Myocyte (in vitro differentiated cells): Measurements from ENCODE around the gene ZNF76. TPM values are rescaled to one million over a fixed set of nuclear protein-coding genes. Genes with fewer than 3 reads are reported as not detected.
A peak's percentile ranks its signal among the peaks of the same experiment; 100 is the strongest.
"Not testable (repeated sequence)": the region's sequence is repeated elsewhere in the genome, so short reads cannot be mapped to it uniquely, and the experiment has no call there.

Experiments used
- DNase-seq: peaks from one replicate; pipeline ENCODE4 v3.0.0-alpha.2; 2012; ENCODE audit warnings: low read depth
- total RNA-seq: library from RNA; depleted of rRNA; stranded (reverse); fragments of >200 nt; gene quantifications from 2 replicates; pipeline ENCODE4 v1.2.3, GENCODE V29; 2014

The ZNF76 gene
- total RNA-seq, 1 donor from 2014 or later, result 22.1 TPM

GRCh38 chr6:35327349-35328027 lies 68.0 kb downstream of the ZNF76 start:
- peak; percentile 58 for DNase-seq

GRCh38 chr6:35328108-35328723 lies 68.7 kb downstream of the ZNF76 start:
- DNase-seq, result peak; percentile 10

GRCh38 chr6:35328965-35329364 lies 69.4 kb downstream of the ZNF76 start:
- DNase-seq, result not testable (repeated sequence)

- DNase-seq, result peak; percentile 11
These were observed 71.1 kb downstream of the ZNF76 start for GRCh38 chr6:35330541-35331119.

DNA sequence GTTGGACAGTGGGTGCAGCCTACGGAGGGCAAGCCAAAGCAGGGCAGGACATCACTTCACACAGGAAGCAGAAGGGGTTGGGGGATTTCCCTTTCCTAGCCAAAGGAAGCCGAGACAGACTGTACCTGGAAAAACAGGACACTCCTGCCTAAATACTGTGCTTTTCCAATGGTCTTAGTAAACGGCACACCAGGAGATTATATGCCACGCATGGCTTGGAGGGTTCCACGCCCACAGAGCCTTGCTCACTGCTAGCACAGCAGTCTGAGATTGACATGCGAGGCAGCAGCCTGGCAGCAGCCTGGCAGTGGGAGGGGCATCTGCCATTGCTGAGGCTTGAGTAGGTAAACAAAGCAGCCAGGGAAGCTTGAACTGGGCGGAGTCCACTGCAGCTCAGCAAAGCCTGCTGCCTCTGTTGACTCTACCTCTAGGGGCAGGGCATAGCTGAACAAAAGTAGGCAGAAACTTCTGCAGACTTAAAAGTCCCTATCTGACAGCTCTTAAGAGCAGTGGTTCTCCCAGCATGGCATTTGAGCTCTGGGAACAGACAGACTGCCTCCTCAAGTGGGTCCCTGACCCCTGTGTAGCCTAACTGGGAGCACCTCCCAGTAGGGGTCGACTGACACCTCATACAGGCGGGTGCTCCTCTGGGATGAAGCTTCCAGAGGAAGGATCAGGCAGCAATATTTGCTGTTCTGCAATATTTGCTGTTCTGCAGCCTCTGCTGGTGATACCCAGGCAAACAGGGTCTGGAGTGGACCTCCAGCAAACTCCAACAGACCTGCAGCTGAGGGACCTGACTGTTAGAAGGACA lies 72.7 kb downstream of the ZNF76 start:
- peak; percentile 18 for DNase-seq

DNA sequence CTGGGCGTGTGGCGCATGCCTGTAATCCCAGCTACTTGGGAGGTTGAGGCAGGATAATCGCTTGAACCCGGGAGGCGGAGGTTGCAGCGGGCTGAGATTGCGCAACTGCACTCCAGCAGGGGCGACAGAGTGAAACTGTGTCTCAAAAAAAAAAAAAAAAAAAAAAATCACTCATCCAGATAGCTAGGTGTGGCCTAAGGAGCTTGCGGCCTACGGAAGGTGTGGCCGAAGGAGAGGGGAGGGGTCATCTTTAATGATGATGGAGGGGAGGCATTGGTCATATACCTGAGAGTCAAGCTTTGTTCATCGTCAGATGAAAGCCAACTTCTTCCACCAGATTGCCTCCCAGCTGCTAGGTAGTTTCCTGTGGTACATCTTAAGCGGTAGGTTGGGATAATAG lies 82.0 kb downstream of the ZNF76 start:
- DNase-seq, result no peak

DNA sequence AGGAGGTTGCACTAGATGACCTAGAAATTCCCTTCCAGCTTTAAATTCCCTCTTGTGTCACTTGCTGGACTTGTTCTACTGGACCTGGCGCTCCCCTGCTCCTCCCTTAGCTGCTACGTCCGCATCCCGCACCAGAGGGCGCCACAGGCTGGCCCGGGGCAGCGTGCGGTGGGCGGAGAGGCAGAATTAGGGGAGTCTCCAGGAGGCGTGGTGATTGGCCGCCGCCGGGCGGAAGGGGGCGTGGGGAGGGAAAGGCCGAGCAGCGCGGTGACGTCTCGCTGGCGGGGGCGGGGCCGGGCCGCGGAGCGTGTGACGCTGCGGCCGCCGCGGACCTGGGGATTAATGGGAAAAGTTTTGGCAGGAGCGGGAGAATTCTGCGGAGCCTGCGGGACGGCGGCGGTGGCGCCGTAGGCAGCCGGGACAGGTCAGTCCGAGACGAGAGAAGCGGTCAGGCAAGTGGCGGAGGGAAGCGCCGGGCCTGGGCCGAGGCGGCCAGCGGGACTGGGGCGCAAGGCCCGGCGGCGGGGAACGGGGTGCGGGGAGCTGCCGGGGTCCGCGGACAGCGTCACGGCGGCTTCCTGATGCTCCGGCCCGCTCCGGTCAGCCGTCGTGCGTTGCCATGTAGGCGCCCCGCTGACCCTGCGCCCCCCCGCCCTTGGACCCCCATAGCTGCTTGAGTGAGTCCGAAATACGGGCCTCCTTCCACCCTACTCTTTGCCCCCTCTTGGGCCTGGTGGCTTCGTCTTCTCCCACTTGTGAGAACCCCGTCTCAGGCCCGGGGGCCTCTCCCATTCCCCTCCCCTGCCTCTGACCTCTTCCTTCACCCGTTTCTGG lies 82.9 kb downstream of the ZNF76 start, which contains the start of gene PPARD:
TSS of gene PPARD (plus strand) at position 301 of the 834 bp plus-strand sequence. CDS start 68,530 bp downstream, outside the sequence.
- peak; percentile 97 for DNase-seq

DNA sequence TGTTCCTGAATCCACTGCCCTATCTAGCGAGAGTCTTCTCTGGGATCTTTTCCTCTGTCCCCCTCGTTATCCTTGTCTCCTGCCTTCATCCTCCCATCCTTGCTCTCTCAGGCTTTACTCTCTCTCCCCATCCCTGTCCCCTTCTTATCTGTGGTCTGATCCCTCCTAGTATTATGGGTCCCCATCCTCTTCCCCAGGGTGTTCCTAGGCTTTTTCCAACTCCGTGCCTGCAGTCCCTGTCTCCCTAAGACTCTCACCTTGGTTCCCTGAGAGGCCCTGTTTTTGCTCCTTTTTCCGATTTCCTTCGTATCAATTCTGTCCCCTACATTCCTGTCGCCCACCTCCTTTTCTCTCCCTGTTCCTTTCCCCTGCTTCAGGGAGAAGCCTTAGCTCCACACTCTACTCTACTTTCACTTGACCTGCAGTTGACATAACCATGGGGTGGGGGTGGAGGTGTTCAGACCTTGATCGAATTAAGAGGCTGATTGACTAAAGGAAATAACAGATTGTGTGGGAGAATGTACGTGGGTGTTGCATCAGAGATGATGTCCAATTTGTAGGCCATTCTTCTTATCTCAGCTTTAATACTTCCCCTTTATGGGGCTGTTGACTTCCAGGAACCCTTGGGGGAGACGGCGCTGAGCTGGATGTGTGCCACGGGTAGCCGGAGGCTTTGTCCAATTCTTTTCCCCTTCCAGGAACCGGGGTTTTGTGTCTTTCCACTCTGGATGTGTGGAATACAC lies 83.7 kb downstream of the ZNF76 start:
- no peak for DNase-seq

- peak; percentile 24 for DNase-seq
These were observed 84.5 kb downstream of the ZNF76 start for GRCh38 chr6:35343835-35344550.

Other genes starting within 250 kb of the ZNF76 start
- not detected in 2 replicates for gene TCP11, start 118.4 kb upstream of the ZNF76 start, total RNA-seq
- under 0.01 and 0.03 TPM in 2 replicates for gene SCUBE3, start 45.8 kb upstream of the ZNF76 start, total RNA-seq
- gene DEF6, start 38.1 kb downstream of the ZNF76 start, total RNA-seq, result 0.31 TPM in 1 of 2 replicates, not detected in the other
- 9.4 and 20.0 TPM in 2 replicates for gene PPARD, start 82.8 kb downstream of the ZNF76 start, total RNA-seq
- 11.8 and 18.3 TPM in 2 replicates for gene FANCE, start 192.6 kb downstream of the ZNF76 start, total RNA-seq
- gene RPL10A, start 208.7 kb downstream of the ZNF76 start, total RNA-seq, result 794 and 894 TPM in 2 replicates
- 25.5 and 33.2 TPM in 2 replicates for gene TEAD3, start 237.3 kb downstream of the ZNF76 start, total RNA-seq